ENCODE results near the gene PDCD1LG2. TPM values are rescaled to one million over a fixed set of nuclear protein-coding genes. Genes with fewer than 3 reads are reported as not detected.

The PDCD1LG2 gene
- total and polyA plus RNA-seq, 2 experiments from 2014 or later = not detected

DNA sequence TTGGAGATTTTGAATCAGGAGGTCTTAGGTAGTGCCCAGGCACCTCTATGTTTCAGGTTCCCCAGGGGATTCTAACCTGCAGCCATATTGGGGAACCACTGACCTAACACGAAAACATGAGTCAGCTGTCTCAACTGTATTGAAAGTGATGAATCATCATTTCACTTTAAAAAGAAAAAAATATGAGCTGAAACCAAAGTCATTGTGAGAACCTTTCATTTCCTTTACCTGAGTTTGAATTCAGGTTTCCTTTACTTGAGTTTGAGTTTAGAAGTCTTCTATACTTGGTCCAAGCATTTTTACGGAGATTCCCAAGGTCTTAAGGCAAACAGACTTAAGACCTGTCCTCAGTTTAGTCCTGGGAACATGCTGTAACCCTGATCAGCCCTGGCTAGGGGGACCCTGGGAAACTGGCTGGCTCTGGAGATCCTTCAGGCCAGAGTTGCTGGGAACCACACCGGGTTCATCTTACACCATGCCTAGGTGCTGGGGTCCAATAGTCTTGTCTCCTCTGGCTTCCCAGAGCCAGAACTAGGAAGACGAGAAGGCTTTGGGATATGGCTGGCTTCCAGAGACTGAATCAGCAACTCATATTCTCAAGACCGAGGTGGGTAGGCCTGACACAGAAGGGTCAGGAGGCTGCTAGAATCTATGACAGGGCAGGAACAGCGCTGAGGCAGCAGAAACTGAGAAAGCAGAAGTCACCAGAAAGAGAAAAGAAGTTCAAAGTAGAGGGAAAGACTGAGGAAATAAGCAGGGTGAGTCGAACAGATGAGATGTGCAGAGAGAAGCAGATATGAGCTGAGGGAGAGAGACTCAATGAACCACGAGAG, 16.4 kb upstream of the PDCD1LG2 start:
- Histone ChIP-seq H3K4me2 (no peak overlapping the region), H4K20me1 (replicated peaks; ENCODE audit: insufficient read depth) (no peaks in the 10 kb centered on the region), H3K27me3 (ENCODE audit: insufficient read depth) (no peaks in the 10 kb centered on the region), H3K27ac (ENCODE audit: low read depth) (no peak overlapping the region), H3F3A (replicated peaks; ENCODE audit: low read depth) (no peaks in the 10 kb centered on the region), H3K4me3 (no peak overlapping the region), H2AFZ (no peak overlapping the region), H3K4me1 (ENCODE audit: insufficient read depth) (peaks cover 6% of the 10 kb centered on the region), H3K79me2 (replicated peaks; ENCODE audit: insufficient read depth) (no peaks in the 10 kb centered on the region), H3K9me2 (ENCODE audit: insufficient read depth) (peaks cover 5% of the 10 kb centered on the region; the same call in 1 of the 2 replicates), H3K36me3 (ENCODE audit: insufficient read depth) (no peaks in the 10 kb centered on the region)
- Mint-ChIP-seq H3K4me1 (peaks cover 11% of the 10 kb centered on the region; the same call in 2 of the 3 replicates), H3K27me3 (ENCODE audit: insufficient read depth, low read depth, poor library complexity) (no peaks in the 10 kb centered on the region), H3K4me3 (no peak overlapping the region), H3K36me3 (ENCODE audit: low read depth) (no peaks in the 10 kb centered on the region), H3K9me3 (no peaks in the 10 kb centered on the region; the same call in 2 of the 3 replicates), H3K27ac (no peak overlapping the region)
- TF ChIP-seq, protein P1, sequence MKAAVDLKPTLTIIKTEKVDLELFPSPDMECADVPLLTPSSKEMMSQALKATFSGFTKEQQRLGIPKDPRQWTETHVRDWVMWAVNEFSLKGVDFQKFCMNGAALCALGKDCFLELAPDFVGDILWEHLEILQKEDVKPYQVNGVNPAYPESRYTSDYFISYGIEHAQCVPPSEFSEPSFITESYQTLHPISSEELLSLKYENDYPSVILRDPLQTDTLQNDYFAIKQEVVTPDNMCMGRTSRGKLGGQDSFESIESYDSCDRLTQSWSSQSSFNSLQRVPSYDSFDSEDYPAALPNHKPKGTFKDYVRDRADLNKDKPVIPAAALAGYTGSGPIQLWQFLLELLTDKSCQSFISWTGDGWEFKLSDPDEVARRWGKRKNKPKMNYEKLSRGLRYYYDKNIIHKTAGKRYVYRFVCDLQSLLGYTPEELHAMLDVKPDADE (IDR thresholded peaks at IDR 0.05) = no peak
- TF ChIP-seq REST (IDR thresholded peaks at IDR 0.05; ENCODE audit: unreplicated experiment) (no peak), NANOG (IDR thresholded peaks at IDR 0.05; ENCODE audit: borderline replicate concordance) (no peak), POLR2AphosphoS5 (IDR thresholded peaks at IDR 0.05; ENCODE audit: low read depth) (no peak), JUNB (IDR thresholded peaks at IDR 0.05; ENCODE audit: unreplicated experiment) (no peak), STAT1 (IDR thresholded peaks at IDR 0.05; ENCODE audit: unreplicated experiment) (no peak), ZNF114 (CRISPR knock-in tag; IDR thresholded peaks at IDR 0.05) (no peak), EZH2phosphoT487 (IDR thresholded peaks at IDR 0.05; ENCODE audit: unreplicated experiment) (no peak), CREB1 (CRISPR knock-in tag; IDR thresholded peaks at IDR 0.05; ENCODE audit: low read depth) (no peak), ZNF331 (CRISPR knock-in tag; IDR thresholded peaks at IDR 0.05; ENCODE audit: low read depth) (no peak), EZH2 (IDR thresholded peaks at IDR 0.05; ENCODE audit: low read depth, unreplicated experiment) (no peak), CTCF (conservative IDR thresholded peaks at IDR 0.05; ENCODE audit: low read depth in 2 of 2) (no peak)
- TF ChIP-seq, protein P2, sequence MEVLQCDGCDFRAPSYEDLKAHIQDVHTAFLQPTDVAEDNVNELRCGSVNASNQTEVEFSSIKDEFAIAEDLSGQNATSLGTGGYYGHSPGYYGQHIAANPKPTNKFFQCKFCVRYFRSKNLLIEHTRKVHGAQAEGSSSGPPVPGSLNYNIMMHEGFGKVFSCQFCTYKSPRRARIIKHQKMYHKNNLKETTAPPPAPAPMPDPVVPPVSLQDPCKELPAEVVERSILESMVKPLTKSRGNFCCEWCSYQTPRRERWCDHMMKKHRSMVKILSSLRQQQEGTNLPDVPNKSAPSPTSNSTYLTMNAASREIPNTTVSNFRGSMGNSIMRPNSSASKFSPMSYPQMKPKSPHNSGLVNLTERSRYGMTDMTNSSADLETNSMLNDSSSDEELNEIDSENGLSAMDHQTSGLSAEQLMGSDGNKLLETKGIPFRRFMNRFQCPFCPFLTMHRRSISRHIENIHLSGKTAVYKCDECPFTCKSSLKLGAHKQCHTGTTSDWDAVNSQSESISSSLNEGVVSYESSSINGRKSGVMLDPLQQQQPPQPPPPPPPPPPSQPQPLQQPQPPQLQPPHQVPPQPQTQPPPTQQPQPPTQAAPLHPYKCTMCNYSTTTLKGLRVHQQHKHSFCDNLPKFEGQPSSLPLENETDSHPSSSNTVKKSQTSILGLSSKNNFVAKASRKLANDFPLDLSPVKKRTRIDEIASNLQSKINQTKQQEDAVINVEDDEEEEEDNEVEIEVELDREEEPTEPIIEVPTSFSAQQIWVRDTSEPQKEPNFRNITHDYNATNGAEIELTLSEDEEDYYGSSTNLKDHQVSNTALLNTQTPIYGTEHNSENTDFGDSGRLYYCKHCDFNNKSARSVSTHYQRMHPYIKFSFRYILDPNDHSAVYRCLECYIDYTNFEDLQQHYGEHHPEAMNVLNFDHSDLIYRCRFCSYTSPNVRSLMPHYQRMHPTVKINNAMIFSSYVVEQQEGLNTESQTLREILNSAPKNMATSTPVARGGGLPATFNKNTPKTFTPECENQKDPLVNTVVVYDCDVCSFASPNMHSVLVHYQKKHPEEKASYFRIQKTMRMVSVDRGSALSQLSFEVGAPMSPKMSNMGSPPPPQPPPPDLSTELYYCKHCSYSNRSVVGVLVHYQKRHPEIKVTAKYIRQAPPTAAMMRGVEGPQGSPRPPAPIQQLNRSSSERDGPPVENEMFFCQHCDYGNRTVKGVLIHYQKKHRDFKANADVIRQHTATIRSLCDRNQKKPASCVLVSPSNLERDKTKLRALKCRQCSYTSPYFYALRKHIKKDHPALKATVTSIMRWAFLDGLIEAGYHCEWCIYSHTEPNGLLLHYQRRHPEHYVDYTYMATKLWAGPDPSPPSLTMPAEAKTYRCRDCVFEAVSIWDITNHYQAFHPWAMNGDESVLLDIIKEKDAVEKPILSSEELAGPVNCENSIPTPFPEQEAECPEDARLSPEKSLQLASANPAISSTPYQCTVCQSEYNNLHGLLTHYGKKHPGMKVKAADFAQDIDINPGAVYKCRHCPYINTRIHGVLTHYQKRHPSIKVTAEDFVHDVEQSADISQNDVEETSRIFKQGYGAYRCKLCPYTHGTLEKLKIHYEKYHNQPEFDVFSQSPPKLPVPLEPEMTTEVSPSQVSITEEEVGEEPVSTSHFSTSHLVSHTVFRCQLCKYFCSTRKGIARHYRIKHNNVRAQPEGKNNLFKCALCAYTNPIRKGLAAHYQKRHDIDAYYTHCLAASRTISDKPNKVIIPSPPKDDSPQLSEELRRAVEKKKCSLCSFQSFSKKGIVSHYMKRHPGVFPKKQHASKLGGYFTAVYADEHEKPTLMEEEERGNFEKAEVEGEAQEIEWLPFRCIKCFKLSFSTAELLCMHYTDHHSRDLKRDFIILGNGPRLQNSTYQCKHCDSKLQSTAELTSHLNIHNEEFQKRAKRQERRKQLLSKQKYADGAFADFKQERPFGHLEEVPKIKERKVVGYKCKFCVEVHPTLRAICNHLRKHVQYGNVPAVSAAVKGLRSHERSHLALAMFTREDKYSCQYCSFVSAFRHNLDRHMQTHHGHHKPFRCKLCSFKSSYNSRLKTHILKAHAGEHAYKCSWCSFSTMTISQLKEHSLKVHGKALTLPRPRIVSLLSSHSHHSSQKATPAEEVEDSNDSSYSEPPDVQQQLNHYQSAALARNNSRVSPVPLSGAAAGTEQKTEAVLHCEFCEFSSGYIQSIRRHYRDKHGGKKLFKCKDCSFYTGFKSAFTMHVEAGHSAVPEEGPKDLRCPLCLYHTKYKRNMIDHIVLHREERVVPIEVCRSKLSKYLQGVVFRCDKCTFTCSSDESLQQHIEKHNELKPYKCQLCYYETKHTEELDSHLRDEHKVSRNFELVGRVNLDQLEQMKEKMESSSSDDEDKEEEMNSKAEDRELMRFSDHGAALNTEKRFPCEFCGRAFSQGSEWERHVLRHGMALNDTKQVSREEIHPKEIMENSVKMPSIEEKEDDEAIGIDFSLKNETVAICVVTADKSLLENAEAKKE (CRISPR knock-in tag; IDR thresholded peaks at IDR 0.05) = no peak
- DNase-seq (ENCODE audit: low spot score) = no peak
- ATAC-seq = no peak

All from GM23338 (cell line).